Upper lobe of left lung (tissue), 4 donors: ENCODE results near the gene TGOLN2.

Source experiments
- POLR2A ChIP-seq, 4 donors: fragments of 450-650 bp; IDR thresholded peaks; one replicate each; pipeline ENCODE4 v1.5.1; 2016 to 2017; ENCODE audit warnings: antibody characterized with exemption in 4 of 4, mild to moderate bottlenecking in 2 of 4
- POLR2AphosphoS5 ChIP-seq, 2 donors: sonication (generic); formaldehyde crosslinking; IDR thresholded peaks; one replicate each; pipeline ENCODE4 v1.5.1; 2017; ENCODE audit warnings: antibody characterized with exemption in 2 of 2
- TF ChIP-seq, protein P1 (sequence below), 6 experiments: fragments of 450-650 bp in 4 of 6; fragments of 200-600 bp in 2 of 6; sonication (generic) in 2 of 6; IDR thresholded peaks; one replicate each; pipeline ENCODE4 v1.5.1; 2016 to 2019; ENCODE audit warnings: antibody characterized with exemption in 6 of 6

DNA sequence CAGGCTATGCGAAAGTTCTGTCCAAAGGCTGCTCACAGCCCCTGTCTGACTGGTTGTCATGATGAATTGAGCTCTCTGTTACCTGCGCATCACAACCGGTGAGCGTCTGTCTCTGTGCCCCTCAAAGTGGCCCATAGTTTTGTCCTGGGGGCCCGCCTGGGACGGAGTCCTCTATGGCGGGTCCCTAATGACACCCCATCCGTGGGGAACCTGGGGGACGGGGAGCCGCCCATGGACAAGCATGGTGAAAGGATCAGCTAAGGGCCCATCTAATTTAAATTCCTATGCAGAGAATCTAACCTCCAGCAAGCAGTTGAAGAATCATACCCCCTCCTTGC is 27.3 kb upstream of the TGOLN2 start:
- TF ChIP-seq, protein P1, sequence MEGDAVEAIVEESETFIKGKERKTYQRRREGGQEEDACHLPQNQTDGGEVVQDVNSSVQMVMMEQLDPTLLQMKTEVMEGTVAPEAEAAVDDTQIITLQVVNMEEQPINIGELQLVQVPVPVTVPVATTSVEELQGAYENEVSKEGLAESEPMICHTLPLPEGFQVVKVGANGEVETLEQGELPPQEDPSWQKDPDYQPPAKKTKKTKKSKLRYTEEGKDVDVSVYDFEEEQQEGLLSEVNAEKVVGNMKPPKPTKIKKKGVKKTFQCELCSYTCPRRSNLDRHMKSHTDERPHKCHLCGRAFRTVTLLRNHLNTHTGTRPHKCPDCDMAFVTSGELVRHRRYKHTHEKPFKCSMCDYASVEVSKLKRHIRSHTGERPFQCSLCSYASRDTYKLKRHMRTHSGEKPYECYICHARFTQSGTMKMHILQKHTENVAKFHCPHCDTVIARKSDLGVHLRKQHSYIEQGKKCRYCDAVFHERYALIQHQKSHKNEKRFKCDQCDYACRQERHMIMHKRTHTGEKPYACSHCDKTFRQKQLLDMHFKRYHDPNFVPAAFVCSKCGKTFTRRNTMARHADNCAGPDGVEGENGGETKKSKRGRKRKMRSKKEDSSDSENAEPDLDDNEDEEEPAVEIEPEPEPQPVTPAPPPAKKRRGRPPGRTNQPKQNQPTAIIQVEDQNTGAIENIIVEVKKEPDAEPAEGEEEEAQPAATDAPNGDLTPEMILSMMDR (IDR thresholded peaks at IDR 0.05): no peak
- no peak for TF ChIP-seq POLR2A (IDR thresholded peaks at IDR 0.05)
- no peak for TF ChIP-seq POLR2AphosphoS5 (IDR thresholded peaks at IDR 0.05)
